ENCODE data around the gene LGI4.

- TF ChIP-seq CTCF (IDR thresholded peaks at IDR 0.05; ENCODE audit: insufficient read depth, low read length) (no peak), SPI1 (IDR thresholded peaks at IDR 0.05; ENCODE audit: borderline replicate concordance, low read depth) (no peak)
Measured at GRCh38 chr19:35127871-35128270, 7.0 kb downstream of the LGI4 start.
